GM18498 (cell line): ENCODE results near the gene ADGRE3.
"Not testable (repeated sequence)": the region's sequence is repeated elsewhere in the genome, so short reads cannot be mapped to it uniquely, and the experiment has no call there.

Source experiments
- ATAC-seq: cut with Tn5 transposase; IDR thresholded peaks from one replicate; pipeline ENCODE4 v1.9.1; 2021; ENCODE audit warnings: mild to moderate bottlenecking, moderate library complexity; ENCODE audit not compliant: unreplicated experiment

The ADGRE3 gene

DNA sequence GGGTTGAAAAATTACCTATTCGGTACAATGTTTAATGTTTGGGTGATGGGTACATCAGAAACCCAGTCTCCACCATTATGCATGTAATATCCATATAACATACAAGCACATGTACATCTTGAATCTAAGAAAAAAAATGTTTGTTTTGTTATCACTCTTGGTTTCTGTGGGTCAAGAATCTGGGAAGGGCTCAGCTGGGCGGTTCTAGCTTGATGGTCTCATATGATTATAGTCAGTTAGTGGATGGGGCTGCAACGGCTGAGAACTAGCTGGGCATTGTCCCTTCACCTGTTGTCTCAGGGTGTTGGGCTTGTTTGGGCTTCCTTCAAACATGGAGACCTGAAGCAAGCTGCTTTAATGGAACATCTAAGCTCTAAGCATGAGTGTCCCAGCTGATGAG lies 4.7 kb downstream of the ADGRE3 start:
- ATAC-seq, result no peak

DNA sequence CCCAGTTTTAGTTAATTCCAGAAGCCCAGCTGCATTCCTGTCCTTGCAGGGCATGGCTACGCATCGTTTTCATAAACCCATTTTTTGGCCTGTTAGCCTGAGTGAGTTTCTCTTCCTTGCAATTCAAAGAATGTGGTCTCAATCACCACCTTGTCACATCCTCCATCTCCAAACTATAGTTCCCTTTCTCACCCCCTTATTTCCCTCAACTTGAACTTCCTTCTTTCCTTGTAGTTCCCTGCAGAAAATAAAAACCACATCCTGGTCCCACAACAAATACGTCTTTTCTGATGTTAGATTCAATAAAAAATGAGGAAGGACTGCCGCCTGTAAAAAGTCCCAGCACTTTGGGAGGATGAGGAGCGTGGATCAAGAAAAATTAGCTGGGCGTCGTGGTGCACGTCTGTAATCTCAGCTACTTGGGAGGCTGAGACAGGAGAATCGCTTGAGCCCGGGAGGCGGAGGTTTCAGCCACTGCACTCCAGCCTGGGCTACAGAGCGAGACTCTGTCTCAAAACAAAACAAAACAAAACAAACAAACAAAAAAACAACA lies 13.2 kb downstream of the ADGRE3 start:
- ATAC-seq, result no peak

DNA sequence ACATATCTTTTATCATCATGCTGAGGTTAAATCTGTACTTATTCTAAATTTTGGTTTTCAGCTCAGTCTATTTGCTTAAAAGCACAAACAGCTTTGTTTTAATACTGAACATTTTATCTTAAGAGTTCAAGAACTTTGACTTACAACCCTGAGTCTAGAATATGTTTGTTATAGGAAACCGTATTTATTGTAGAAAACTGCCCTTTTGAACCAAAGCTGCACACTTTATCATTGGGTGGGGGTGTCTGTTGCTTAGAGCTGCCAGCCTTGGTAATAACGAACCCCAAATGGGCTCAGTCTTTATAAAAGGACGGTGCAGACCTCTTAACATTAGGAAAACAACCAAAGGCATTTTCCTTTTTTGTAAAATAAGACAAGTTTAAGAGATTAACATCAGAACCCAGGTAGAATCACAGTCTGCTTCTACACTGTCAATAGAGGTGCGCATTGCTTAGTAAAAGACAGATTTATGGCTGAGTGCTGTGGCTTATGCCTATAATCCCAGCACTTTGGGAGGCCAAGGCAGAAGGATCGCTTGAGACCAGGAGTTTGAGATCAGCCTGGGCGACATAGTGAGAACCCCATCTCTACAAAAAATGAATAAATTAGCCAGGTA lies 14.7 kb downstream of the ADGRE3 start:
- ATAC-seq, result no peak

DNA sequence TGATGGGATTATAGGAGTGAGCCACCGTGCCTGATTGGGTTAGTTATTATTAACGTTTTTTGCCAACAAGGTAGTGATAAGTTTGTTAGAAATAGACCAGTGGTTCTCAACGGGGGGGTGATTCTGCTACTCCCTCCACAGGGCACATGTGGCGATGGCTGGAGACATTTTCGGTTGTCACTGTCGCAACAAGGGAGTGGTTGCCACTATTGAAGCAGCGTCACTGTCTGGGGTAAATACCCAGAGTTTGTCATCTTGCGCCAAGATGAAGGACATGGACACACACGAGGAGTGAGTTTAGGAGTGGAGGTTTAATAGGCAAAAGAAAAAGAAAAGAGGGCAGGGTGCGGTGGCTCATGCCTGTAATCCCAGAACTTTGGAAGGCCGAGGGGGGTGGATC lies 18.9 kb downstream of the ADGRE3 start:
- ATAC-seq, result no peak

DNA sequence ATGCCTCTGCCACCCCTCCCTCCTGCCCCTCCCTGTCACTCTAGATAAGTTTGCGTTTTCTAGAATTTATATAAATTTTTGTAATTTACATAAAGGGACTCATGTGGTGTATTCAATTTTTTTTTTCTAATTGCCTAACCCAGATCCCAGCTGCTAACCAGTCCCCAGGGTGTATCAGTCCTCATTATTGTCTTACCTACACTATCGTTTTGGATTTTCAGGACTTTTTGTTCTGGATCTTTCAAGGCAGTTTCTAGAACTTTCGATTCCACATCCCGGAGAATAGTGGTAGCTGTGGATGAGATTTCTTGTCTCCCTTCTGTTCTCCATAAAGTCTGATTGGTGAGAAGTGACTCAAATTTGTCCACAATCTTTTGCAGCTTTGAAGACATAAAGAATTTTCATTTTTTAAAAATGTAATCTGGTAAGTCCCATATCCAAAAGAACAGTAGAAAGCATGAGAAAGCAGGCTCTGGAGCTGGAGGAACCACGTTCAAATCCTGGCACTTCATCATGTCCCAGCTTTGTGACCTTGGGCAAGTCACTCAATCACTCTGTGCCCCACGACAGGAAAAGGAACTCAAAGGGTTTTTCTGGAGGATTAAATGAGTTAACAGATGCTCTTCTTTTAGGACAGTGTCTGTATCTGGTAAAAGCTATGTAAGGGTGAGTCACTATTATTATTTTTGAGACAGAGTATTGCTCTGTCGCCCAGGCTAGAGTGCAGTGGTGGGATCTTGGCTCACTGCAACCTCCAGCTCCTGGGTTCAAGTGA lies 19.7 kb downstream of the ADGRE3 start:
- no peak for ATAC-seq

DNA sequence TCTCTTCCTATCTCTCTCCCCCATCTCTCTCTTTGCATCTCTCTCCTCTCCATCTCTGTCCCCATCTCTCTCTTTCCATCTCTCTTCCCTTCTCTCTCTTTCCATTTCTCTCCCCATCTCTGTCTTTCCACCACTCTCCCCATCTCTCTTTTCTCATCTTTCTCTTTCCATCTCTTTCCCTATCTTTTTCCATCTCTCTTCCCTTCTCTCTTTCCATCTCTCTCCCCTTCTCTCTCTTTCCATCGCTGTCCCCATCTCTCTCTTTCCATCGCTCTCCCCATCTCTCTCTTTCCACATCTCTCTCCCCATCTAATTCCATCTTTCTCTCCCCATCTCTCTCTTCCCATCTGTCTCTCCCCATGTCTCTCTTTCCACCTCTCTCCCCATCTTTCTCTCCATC lies 24.5 kb downstream of the ADGRE3 start:
- ATAC-seq, result no peak

DNA sequence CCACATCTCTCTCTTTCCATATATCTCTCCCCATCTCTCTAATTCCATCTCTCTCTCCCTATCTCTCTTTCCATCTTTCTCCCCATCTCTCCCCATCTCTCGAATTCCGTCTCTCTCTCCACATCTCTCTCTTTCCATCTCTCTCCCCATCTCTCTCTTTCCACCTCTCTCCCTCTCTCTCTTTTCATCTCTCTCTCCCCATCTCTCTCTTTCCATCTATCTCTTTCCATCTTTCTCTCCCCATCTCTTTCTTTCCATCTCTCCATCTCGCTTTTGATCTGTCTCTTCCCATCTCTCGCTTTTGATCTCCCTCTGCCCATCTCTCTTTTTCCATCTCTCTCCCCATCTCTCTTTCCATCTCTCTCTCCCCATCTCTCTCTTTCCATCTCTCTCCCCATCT lies 25.6 kb downstream of the ADGRE3 start:
- no peak for ATAC-seq

DNA sequence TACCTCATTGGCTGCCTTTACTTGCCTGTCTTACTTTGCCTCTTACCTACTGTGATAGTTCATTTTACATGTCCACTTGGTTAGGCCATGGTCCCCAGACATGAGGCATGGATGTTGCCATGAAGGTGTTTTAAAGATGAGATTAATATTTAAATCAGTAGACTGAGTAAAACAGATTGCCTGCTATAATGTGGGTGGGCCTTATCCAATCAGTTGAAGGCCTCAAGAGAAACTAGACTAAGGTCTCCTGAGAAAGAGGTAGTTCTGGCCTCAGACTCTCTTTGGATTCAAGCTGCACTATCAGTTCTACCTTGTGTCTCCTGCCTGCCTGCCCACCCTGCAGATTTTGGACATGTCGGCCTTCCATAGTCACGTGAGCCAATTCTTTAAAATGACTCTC lies 26.1 kb downstream of the ADGRE3 start:
- no peak for ATAC-seq

DNA sequence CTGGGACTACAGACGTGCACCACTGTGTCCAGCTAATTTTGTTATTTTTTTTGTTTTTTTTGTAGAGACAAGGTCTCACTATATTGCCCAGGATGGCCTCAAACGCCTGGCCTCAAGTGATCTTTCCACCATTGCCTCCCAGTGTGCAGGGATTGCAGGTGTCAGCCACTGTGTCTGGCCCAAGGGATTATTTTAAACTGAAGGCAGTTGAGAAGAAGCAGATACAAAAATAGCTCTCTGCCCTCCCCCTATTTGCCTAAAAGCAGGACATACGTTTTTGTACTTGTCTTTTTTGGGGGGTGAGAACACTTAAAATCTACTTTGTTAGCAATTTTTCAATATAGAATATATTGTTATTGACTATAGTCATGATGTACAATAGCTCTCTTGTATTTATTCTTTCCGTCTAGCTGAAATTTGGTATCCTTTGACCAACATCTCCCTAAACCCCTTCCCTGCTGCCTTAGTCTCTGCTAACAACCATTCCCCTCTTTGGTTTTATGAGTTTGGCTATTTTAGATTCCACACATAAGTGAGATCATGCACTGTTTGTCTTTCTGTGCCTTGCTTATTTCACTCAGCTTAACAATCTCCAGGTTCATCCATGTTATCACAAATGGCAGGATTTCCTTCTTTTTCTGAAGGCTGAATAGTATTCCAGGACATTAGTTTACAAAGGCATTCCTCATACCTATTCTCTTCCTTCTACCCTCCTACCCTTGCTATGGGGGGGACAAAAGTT lies 34.9 kb downstream of the ADGRE3 start:
- ATAC-seq, result no peak

DNA sequence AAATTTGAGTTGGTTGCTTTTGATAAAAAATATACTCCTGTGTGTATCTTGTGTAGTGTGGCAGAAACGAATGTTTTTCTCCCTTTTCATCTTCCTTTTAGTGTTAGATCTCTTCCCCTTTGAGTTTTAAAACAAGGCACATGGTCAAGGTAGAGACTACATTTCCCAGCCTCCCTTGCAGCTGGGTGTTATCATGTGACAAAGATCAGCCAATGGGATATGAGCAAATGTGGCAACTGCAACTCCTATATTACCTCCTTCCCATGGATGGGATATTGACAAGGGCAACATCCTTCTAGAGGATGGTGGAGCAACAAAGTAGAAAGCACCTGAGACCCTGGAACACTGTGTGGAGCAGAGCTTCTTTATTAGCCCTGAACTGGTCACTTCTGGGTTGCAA lies 42.4 kb downstream of the ADGRE3 start:
- ATAC-seq, result no peak

DNA sequence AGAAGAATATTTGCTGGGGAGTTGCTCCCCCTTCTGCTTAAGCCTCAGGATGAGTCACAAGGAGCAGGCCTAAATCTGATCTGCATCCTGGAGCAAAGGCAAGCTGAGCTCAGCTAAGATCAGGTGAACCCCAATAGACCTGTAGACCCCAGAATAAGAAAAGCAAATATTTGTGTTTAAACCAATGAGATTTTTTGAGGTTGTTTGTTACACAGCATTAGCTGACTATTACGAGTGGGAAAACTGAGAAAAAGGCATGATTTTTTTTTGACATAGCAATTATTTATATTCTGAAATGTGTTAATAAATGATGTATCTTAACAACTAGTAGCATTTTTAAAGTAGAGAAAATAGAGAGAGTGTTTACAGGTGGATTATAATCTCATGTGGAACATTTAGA lies 45.1 kb downstream of the ADGRE3 start:
- ATAC-seq, result no peak

DNA sequence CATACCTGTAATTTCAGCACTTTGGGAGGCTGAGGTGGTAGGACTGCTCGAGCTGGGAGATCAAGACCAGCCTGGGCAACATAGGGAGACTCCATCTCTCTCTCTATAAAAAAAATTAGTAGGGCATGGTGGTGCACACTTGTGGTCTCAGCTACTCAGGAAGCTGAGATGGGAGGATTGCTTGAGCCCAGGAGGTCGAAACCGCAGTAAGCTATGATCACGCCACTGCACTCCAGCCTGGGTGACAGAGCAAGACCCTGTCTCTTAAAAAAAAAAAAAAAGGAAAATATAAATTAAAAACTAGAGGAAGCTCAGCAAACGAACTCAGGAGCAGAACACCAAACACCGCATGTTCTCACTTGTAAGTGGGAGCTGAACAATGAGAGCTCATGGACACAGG lies 50.2 kb downstream of the ADGRE3 start:
- ATAC-seq, result not testable (repeated sequence)

DNA sequence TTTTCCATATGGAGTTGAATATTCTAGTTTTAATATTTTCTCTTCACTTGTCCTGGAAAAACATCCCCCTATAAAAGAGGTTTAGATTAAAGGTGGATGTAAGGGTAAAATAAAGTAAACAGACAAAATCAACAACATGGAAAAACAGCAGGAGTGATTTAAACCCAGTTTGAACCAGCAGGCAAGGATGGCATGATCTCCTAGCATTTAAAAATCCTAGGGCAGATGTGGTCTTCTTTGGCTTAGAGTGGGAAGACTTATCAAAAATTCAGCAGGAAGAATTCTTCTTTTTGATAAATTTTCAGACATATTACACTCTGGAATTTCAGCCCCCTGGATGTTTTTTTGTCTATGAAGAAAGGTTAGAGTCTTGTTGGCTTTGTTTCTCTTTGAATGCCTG lies 55.2 kb downstream of the ADGRE3 start:
- ATAC-seq, result no peak

DNA sequence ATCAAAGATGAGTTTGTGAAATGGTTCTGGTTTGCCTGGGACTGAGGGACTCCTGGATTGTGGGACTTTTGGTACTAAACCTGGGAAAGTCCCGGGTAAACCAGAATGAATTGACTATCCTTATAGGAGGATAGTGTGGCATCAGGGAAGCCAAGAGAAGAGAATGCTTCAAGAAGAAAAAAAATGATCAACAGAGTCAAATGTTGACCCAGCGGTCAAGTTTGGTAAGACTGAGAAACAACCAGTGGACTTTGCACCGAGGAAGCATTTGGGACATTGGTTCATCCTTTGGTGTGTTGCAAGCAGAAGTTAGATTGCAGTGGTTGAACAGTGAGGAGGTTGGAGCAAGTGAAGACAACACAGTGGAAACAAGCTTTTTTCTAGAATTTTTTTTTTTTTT lies 58.2 kb downstream of the ADGRE3 start:
- no peak for ATAC-seq

DNA sequence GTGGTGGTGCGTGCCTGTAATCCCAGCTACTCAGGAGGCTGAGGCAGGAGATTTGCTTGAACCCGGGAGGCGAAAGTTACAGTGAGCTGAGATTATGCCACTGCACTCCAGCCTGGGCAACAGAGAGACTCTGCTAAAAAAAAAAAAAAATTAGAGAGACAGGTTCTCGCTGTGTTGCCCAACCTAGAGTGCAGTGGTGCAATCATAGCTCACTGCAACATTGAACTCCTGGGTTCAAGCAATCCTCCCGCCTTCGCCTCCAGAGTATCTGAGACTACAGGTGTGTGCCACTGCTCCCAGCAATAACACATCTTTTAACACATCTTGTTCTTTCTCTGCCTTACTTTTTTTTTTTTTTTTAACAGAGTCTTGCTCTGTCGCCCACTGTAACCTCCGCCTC lies 59.0 kb downstream of the ADGRE3 start:
- ATAC-seq, result no peak

DNA sequence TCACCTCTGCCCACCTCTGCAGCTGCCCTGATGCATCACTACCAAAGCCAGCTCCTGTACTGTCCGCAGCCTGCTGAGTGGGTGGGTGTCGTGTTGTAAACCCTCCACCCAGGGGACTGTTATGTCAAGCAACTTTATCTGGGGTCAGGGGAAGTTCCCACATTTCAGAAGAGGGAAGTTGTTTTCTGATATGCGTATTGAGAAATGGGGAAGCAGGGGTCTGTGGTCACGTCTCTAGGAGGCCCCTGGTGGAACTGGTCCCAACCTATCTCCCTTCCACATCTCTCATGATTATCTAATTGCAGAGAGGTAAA lies 60.6 kb downstream of the ADGRE3 start:
- ATAC-seq, result no peak

DNA sequence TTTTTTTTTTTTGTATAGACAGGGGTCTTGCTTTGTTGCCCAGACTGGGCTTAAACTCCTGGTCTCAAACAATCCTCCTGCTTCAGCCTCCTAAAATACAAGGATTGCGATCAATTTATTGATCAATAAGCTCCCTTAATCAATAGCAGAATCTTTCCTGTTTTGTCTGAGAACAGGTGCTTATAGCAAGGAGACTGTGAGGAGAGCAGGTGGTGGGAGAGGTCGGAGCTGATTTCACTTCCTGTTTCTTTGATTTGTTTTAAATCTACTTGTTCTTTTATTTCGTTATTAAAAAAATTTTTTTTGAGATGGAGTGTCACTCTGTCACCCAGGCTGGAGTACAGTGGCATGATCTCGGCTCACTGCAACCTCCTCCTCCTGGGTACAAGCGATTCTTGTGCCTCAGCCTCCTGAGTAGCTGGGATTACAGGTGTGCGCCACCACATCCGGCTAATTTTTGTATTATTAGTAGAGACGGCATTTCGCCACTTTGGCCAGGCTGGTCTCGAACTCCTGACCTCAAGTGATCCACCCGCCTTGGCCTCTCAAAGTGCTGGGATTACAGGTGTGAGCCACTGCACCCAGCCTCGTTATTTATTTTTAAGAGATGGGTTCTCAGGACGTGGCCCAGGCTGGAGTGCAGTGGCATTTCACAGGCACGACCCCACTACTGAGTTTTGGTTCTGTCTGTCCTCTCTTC lies 61.1 kb downstream of the ADGRE3 start:
- not testable (repeated sequence) for ATAC-seq

DNA sequence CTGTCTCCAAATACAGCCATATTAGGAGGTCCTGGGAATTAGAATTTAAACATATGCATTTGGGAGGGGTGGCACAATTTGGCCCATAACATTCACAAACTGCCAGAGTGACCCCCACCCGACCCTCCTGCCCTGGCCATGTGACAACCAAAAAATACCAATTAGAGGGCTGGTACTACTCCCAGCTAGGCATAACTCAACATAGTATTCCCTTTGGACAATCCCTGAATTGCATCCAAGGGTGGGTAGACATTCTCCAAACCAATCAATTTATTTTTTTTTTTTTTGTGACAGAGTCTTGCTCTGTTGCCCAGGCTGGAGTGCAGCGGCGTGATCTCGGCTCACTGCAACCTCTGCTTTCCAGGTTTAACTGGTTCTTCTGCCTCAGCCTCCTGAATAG lies 62.0 kb downstream of the ADGRE3 start:
- no peak for ATAC-seq

DNA sequence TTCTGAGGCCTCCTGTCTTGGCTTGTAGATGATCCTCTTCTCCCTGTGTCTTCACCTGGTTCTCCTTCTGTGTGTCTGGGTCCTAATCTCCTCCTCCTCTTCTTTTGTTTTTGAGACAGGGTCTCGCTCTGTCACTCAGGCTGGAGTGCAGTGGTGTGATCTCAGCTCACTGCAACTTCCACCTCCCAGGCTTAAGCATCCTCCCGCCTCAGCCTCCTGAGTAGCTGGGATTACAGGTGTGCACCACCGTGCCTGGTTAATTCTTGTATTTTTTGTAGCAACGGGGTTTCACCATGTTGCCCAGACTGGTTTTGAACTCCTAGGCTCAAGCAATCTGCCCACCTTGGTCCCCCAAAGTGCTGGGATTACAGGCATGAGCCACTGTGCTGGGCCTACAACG lies 62.4 kb downstream of the ADGRE3 start:
- ATAC-seq, result not testable (repeated sequence)

DNA sequence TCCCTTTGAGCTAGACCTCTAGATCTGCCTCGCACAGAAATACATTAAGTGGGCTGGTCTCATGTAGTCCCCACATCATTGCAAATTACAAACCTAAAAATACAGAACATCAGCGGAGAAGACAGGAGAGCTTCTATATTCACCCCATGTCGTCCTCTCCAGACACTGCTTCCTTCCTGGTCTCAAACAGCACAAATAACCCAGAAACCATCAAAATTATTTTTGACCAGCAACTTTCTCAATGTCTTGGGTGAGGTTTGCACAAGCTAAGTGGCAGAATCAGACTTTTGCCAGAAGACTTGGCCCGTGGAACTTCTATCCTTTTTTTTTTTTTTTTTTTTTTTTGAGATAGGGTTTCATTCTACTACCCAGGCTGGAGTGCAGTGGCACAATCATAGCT lies 63.6 kb downstream of the ADGRE3 start:
- no peak for ATAC-seq

DNA sequence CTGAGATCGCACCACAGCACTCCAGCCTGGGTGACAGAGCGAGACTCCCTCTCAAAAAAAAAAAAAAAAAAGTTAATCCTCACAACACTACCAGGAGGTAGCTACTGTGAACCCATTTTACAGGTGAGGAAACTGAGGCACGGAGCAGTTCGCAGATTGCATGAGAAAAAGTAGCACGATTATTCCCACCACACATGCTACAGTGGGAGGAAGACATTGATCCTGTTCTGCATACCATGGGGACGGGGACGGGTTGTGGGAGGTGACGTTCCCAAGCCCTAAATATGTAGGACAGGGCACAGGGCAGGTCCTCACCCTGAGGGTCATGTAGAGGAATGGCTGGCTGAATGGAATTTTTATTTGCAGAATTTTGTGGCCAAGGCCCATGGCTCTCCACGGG lies 68.0 kb downstream of the ADGRE3 start:
- ATAC-seq, result no peak
